K562 (cell line): Measurements from ENCODE around the gene GNG7. TPM values are rescaled to one million over a fixed set of nuclear protein-coding genes. Genes with fewer than 3 reads are reported as not detected.
A peak's percentile ranks its signal among the peaks of the same experiment; 100 is the strongest.

Experiments used
- ARID4B ChIP-seq: sonication (generic); formaldehyde crosslinking; IDR thresholded peaks from 2 replicates; pipeline ENCODE4 v1.8.0; 2022; ENCODE audit warnings: mild to moderate bottlenecking, missing genetic modification reagents
- ATF7 ChIP-seq: fragments of 450-650 bp; IDR thresholded peaks from 2 replicates; pipeline ENCODE4 v1.7.1; 2014; ENCODE audit warnings: mild to moderate bottlenecking, moderate library complexity
- BMI1 ChIP-seq: fragments of 150-350 bp; IDR thresholded peaks from 2 replicates; pipeline ENCODE4 v1.6.1; 2014; ENCODE audit warnings: low read length
- CC2D1A ChIP-seq: fragments of 450-650 bp; IDR thresholded peaks from 2 replicates; pipeline ENCODE4 v1.6.1; 2017; ENCODE audit warnings: mild to moderate bottlenecking
- CTBP1 ChIP-seq: fragments of 450-650 bp; IDR thresholded peaks from 2 replicates; pipeline ENCODE4 v1.6.1; 2016; ENCODE audit warnings: borderline replicate concordance
- CTCF ChIP-seq, 3 experiments: IDR thresholded peaks in 2 of 3; conservative IDR thresholded peaks in 1 of 3; 2 replicates each; pipeline ENCODE4 v1.5.1; 2011 to 2012; ENCODE audit warnings: low read length in 3 of 3, mild to moderate bottlenecking in 3 of 3, control low read depth in 2 of 3, improper control_type of control experiment in 1 of 3, inconsistent platforms in 1 of 3, low read depth in 1 of 3, mixed read lengths in 1 of 3, moderate library complexity in 1 of 3; ENCODE audit not compliant: insufficient read depth in 2 of 3
- E2F4 ChIP-seq: sonication (generic); formaldehyde crosslinking; IDR thresholded peaks from 2 replicates; pipeline ENCODE4 v1.8.0; 2022; ENCODE audit warnings: mild to moderate bottlenecking, low read depth, missing genetic modification reagents
- FOXJ2 ChIP-seq: fragments of 200-800 bp; sonication (Bioruptor generic); IDR thresholded peaks from 2 replicates; pipeline ENCODE4 v1.6.1; 2016; ENCODE audit warnings: missing genetic modification characterization, missing compliant biosample characterization
- FOXM1 ChIP-seq, 2 experiments: fragments of 450-650 bp in 1 of 2; sonication (generic) in 1 of 2; formaldehyde crosslinking in 1 of 2; IDR thresholded peaks; 2 replicates each; pipeline versions ENCODE4 v1.6.1 to v1.9.0; 2017 to 2022; ENCODE audit warnings: low read depth in 2 of 2, mild to moderate bottlenecking in 2 of 2, missing genetic modification reagents in 1 of 2, moderate library complexity in 1 of 2
- GABPA ChIP-seq: fragments of 200-800 bp; sonication (Bioruptor generic); conservative IDR thresholded peaks from 2 replicates; pipeline ENCODE4 v1.6.1; 2016; ENCODE audit warnings: low read depth, missing genetic modification characterization, missing compliant biosample characterization
- GATAD2A ChIP-seq: fragments of 450-650 bp; IDR thresholded peaks from 2 replicates; pipeline ENCODE4 v1.6.1; 2017
- HCFC1 ChIP-seq: IDR thresholded peaks from 2 replicates; pipeline ENCODE4 v1.6.1; 2012; ENCODE audit warnings: low read depth, low read length, improper control_type of control experiment
- IRF9 ChIP-seq: fragments of 450-650 bp; IDR thresholded peaks from 2 replicates; pipeline ENCODE4 v1.6.1; 2016; ENCODE audit warnings: missing biosample characterization, missing genetic modification characterization
- KAT7 ChIP-seq: sonication (generic); formaldehyde crosslinking; IDR thresholded peaks from 2 replicates; pipeline ENCODE4 v1.8.0; 2022; ENCODE audit warnings: missing genetic modification reagents, mild to moderate bottlenecking, borderline replicate concordance
- NCOA1 ChIP-seq: fragments of 450-650 bp; IDR thresholded peaks from 2 replicates; pipeline ENCODE4 v1.6.1; 2016; ENCODE audit warnings: low read depth
- NR2C1 ChIP-seq, 2 experiments: fragments of 450-650 bp; IDR thresholded peaks; 2 replicates each; pipeline ENCODE4 v1.6.1; 2017; ENCODE audit warnings: mild to moderate bottlenecking in 2 of 2, antibody characterized with exemption in 1 of 2, inconsistent platforms in 1 of 2, missing compliant biosample characterization in 1 of 2, missing genetic modification characterization in 1 of 2
- RAD51 ChIP-seq: fragments of 450-650 bp; IDR thresholded peaks from 2 replicates; pipeline ENCODE4 v1.7.1; 2016; ENCODE audit warnings: low read depth, mild to moderate bottlenecking, borderline replicate concordance
- SLC30A9 ChIP-seq: fragments of 250-450 bp; sonication (Bioruptor Pico); IDR thresholded peaks from 2 replicates; pipeline ENCODE4 v1.8.0; 2022; ENCODE audit warnings: mild to moderate bottlenecking, moderate library complexity
- ZNF12 ChIP-seq: sonication (generic); formaldehyde crosslinking; IDR thresholded peaks from 2 replicates; pipeline ENCODE4 v1.4.0; 2020; ENCODE audit warnings: mild to moderate bottlenecking, missing genetic modification reagents
- polyA plus RNA-seq, 8 experiments: library from polyadenylated mRNA; depleted of rRNA in 4 of 8; stranded (reverse) in 5 of 8; unstranded in 3 of 8; fragments of >200 nt; fragmentation: Nextera tagmentation in 2 of 8; fragmentation: Illumina TruSeq in 1 of 8; extraction: Ambion mirVana in 2 of 8; extraction: Trizol in 1 of 8; gene quantifications; 2 replicates each; pipeline versions ENCODE4 v1.2.1 to v1.2.3, GENCODE V29; 2011 to 2014; ENCODE audit warnings: inconsistent platforms in 1 of 8, missing spikeins in 1 of 8
- total RNA-seq, 7 experiments: library from RNA; depleted of rRNA in 6 of 7; stranded (reverse); fragments of >200 nt in 6 of 7; fragmentation: Illumina TruSeq in 2 of 7; extraction: Trizol in 2 of 7; gene quantifications; 2 replicates each; pipeline versions ENCODE4 v1.2.1 to v1.2.3, GENCODE V29; 2011 to 2021; ENCODE audit warnings: low replicate concordance in 1 of 7

The GNG7 gene
- total and polyA plus RNA-seq, 9 of the 15 experiments (the other 6 are each of a cell fraction or from before 2014, with no cell fraction given), result 0.01 to 0.20 (median 0.06) TPM; not detected in 1

GRCh38 chr19:2739602-2740313, 37.3 kb upstream of the GNG7 start, which contains the start of gene SLC39A3 (continued):
- TF ChIP-seq GABPA, result peak; percentile 97
- TF ChIP-seq ARID4B (CRISPR knock-in tag), result peak; percentile 99
- TF ChIP-seq FOXJ2, result no peak
- TF ChIP-seq NR2C1 (IDR thresholded peaks at IDR 0.05), result peak; percentile 48; the same call in 1 of the 2 replicates
- TF ChIP-seq NR2C1 (tag; IDR thresholded peaks at IDR 0.05), result peak; percentile 88
- TF ChIP-seq CTCF (IDR thresholded peaks at IDR 0.05 in 2 of 3, conservative IDR thresholded peaks at IDR 0.05 in 1 of 3; ENCODE audit: insufficient read depth in 2 of 3, low read depth in 1 of 3, low read length in 3 of 3), result no peak
- TF ChIP-seq CC2D1A, result peak; percentile 28; the same call in 1 of the 2 replicates
- 0 out of 2 replicates have a peak, but pooled peaks have one; percentile 71 for TF ChIP-seq KAT7 (CRISPR knock-in tag)
- TF ChIP-seq NCOA1, result peak; percentile 100
- TF ChIP-seq IRF9, result 0 out of 2 replicates have a peak, but pooled peaks have one; percentile 47
- TF ChIP-seq ZNF12 (CRISPR knock-in tag), result peak; percentile 80; the same call in 1 of the 2 replicates
- no peak for TF ChIP-seq BMI1
- TF ChIP-seq SLC30A9 (CRISPR knock-in tag), result no peak
- TF ChIP-seq RAD51, result no peak
- TF ChIP-seq FOXM1 (IDR thresholded peaks at IDR 0.05; ENCODE audit: low read depth), result no peak
- peak; percentile 86 for TF ChIP-seq FOXM1 (CRISPR knock-in tag; IDR thresholded peaks at IDR 0.05; ENCODE audit: low read depth)
- TF ChIP-seq GATAD2A, result no peak
- peak; percentile 86 for TF ChIP-seq CTBP1
- TF ChIP-seq E2F4 (CRISPR knock-in tag), result 0 out of 2 replicates have a peak, but pooled peaks have one; percentile 71
- peak; percentile 92 for TF ChIP-seq HCFC1
- TF ChIP-seq ATF7, result peak; percentile 74
